C4-2B (cell line): ENCODE data around the gene GPR89B.
"Not testable (repeated sequence)": the region's sequence is repeated elsewhere in the genome, so short reads cannot be mapped to it uniquely, and the experiment has no call there.

Source experiments
- H3K27ac ChIP-seq: fragments of 450-650 bp; 2 replicates; pipeline ENCODE4 v1.5.1; 2017
- ZFX ChIP-seq: fragments of 450-650 bp; IDR thresholded peaks from 2 replicates; pipeline ENCODE4 v1.6.1; 2017
- TF ChIP-seq, protein P1 (sequence below): fragments of 450-650 bp; conservative IDR thresholded peaks from 2 replicates; pipeline ENCODE4 v1.5.1; 2017; ENCODE audit warnings: mild to moderate bottlenecking

GPR89B gene

DNA sequence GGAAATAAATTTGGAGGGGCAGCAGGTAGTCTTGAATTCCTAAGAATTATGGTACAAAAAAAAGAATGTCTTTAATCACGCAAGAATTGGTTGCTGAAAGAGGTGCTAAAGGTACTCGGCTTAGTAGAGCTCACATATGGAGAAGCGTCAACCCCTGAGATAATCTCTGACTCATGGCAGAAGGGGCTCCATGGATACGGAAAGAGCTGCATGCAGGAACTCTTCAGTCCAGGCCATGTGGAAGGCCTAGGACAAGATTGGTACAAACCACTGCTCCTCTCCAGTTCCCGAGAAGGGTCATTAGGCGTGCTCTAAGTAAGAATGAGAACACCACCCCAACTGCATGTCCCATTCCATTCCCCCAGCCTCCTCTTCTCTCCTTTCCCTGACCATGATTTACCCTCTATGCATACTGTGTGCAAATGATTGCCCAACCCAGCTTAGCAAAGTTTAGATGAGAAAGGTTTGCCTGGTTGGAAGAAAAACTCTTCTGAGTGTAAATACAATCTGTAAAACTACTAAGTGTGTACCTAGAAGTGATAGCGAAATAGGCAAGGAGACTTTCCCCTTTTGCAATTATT, 14.8 kb upstream of the GPR89B start:
- H3K27ac ChIP-seq, result no peak overlapping the region
- TF ChIP-seq, protein P1, sequence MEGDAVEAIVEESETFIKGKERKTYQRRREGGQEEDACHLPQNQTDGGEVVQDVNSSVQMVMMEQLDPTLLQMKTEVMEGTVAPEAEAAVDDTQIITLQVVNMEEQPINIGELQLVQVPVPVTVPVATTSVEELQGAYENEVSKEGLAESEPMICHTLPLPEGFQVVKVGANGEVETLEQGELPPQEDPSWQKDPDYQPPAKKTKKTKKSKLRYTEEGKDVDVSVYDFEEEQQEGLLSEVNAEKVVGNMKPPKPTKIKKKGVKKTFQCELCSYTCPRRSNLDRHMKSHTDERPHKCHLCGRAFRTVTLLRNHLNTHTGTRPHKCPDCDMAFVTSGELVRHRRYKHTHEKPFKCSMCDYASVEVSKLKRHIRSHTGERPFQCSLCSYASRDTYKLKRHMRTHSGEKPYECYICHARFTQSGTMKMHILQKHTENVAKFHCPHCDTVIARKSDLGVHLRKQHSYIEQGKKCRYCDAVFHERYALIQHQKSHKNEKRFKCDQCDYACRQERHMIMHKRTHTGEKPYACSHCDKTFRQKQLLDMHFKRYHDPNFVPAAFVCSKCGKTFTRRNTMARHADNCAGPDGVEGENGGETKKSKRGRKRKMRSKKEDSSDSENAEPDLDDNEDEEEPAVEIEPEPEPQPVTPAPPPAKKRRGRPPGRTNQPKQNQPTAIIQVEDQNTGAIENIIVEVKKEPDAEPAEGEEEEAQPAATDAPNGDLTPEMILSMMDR, result no peak
- TF ChIP-seq ZFX, result no peak

- no peak overlapping the region for H3K27ac ChIP-seq
- no peak for TF ChIP-seq ZFX
- TF ChIP-seq, protein P1, result no peak
Measured at GRCh38 chr1:147919896-147920295, 8.3 kb upstream of the GPR89B start.

- no peak overlapping the region for H3K27ac ChIP-seq
- TF ChIP-seq, protein P1, result no peak
- no peak for TF ChIP-seq ZFX
Measured at GRCh38 chr1:147924813-147925212, 3.4 kb upstream of the GPR89B start.

GRCh38 chr1:147927215-147927614, 1.0 kb upstream of the GPR89B start:
- not testable (repeated sequence) for H3K27ac ChIP-seq

DNA sequence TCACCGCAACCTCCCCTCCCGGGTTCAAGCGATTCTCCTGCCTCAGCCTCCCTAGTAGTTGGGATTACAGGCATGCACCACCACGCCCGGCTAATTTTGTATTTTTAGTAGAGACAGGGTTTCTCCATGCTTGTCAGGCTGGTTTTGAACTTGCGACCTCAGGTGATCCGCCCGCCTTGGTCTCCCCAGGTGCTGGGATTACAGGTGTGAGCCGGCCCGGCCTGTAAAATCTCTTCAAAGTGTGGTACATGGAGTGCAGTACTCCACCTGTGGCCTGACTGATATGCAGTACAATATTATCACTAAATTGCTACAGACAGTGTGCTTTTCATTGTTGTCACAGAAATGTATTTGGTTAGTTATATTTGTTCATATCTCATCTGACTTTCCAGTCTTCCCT, 531 bp upstream of the GPR89B start:
- H3K27ac ChIP-seq, result not testable (repeated sequence)

- not testable (repeated sequence) for H3K27ac ChIP-seq
Measured at GRCh38 chr1:147931137-147931536, 2.9 kb downstream of the GPR89B start.

- not testable (repeated sequence) for H3K27ac ChIP-seq
Measured at GRCh38 chr1:147935296-147935695, 7.1 kb downstream of the GPR89B start.

DNA sequence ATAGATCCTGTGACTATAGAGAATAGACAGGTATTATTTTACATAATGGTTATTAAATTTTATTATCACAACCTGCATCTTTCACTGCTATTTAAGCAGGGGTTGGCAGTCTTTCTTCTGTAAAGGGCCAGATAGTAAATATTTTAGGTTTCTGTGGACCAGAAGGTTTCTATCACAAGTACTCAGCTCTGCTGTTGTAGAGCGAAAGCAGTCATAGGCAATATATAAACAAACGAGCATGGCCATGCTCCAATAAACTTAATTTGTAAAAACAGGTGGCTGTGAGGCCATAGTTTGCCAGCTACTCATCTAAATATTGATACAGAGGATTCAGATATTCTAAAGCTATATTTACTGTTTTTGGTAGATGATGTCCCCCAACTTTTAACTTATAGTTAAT, 12.2 kb downstream of the GPR89B start:
- H3K27ac ChIP-seq, result not testable (repeated sequence)

GRCh38 chr1:147942563-147942962, 14.3 kb downstream of the GPR89B start:
- not testable (repeated sequence) for H3K27ac ChIP-seq

DNA sequence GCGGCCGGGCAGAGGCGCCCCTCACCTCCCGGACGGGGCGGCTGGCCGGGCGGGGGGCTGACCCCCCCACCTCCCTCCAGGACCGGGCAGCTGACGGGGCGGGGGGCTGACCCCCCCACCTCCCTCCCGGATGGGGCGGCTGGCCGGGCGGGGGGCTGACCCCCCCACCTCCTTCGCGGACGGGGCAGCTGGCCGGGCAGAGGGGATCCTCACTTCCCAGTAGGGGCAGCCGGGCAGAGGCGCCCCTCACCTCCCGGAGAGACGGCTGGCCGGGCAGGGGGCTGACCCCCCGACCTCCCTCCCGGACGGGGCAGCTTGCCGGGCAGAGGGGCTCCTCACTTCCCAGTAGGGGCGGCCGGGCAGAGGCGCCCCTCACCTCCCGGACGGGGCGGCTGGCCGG, 21.3 kb downstream of the GPR89B start:
- H3K27ac ChIP-seq, result not testable (repeated sequence)

GRCh38 chr1:147958906-147959305, 30.7 kb downstream of the GPR89B start:
- not testable (repeated sequence) for H3K27ac ChIP-seq

DNA sequence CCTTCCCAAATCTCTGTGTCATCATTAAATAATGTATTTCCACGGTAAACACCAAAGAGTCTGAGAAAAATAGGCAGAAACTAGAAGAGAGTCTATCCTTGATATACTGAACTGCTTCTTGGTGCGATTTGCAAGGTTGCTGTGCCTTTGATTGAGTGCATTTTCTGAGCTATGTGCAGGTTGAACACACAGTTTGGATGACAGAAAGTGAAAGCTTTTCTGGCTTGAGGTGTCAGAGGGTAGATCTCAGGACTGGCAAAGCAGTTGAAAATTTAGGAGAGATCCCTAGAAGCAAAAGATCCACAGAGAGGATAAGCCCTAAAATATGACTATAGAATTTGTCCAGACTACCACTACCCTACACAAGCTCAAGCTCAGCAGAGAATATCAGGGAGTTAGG, 31.5 kb downstream of the GPR89B start:
- not testable (repeated sequence) for H3K27ac ChIP-seq

- H3K27ac ChIP-seq, result not testable (repeated sequence)
Measured at GRCh38 chr1:147964575-147964974, 36.4 kb downstream of the GPR89B start.

- not testable (repeated sequence) for H3K27ac ChIP-seq
Measured at GRCh38 chr1:147966657-147967056, 38.4 kb downstream of the GPR89B start.

GRCh38 chr1:147978896-147979651, 50.9 kb downstream of the GPR89B start:
- H3K27ac ChIP-seq, result not testable (repeated sequence)

GRCh38 chr1:147985374-147985773, 57.2 kb downstream of the GPR89B start:
- H3K27ac ChIP-seq, result not testable (repeated sequence)

GRCh38 chr1:147987893-147988292, 59.7 kb downstream of the GPR89B start:
- H3K27ac ChIP-seq, result not testable (repeated sequence)

DNA sequence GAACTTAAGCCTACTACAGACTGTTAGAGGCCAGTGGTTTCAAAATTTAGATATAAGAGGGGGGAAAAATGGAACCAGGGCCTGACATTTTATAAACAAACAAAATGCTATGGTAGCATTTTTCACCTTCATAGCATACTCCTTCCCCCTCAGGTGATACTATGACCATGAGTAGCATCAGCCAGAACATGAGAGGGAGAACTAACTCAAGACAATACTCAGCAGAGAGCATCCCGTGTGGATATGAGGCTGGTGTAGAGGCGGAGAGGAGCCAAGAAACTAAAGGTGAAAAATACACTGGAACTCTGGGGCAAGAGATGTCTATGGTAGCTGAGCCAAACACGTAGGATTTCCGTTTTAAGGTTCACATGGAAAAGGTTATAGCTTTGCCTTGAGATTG, 64.7 kb downstream of the GPR89B start:
- H3K27ac ChIP-seq, result not testable (repeated sequence)

- not testable (repeated sequence) for H3K27ac ChIP-seq
Measured at GRCh38 chr1:147993400-147993799, 65.2 kb downstream of the GPR89B start.
